VCaP (cell line): Measurements from ENCODE around the gene NRXN2.

Experiments used
- H3K27ac ChIP-seq: fragments of 450-650 bp; 2 replicates; pipeline ENCODE4 v1.5.1; 2017
- CTCF ChIP-seq: fragments of 450-650 bp; conservative IDR thresholded peaks from 2 replicates; pipeline ENCODE4 v1.5.1; 2017; ENCODE audit warnings: mild to moderate bottlenecking, moderate library complexity

NRXN2 gene

GRCh38 chr11:64605244-64605560 is 117.8 kb downstream of the NRXN2 start:
- no peak for TF ChIP-seq CTCF
- H3K27ac ChIP-seq = no peak overlapping the region

- no peak overlapping the region for H3K27ac ChIP-seq
- no peak for TF ChIP-seq CTCF
Observed at GRCh38 chr11:64604458-64605243, 118.3 kb downstream of the NRXN2 start.

- no peak overlapping the region for H3K27ac ChIP-seq
- TF ChIP-seq CTCF = no peak
Observed at GRCh38 chr11:64603411-64604110, 119.4 kb downstream of the NRXN2 start.

- no peak overlapping the region for H3K27ac ChIP-seq
- no peak for TF ChIP-seq CTCF
Observed at GRCh38 chr11:64602466-64603070, 120.4 kb downstream of the NRXN2 start.

GRCh38 chr11:64601605-64602465 is 121.2 kb downstream of the NRXN2 start:
- no peak for TF ChIP-seq CTCF
- no peak overlapping the region for H3K27ac ChIP-seq

GRCh38 chr11:64600281-64600992 is 122.6 kb downstream of the NRXN2 start:
- no peak for TF ChIP-seq CTCF
- no peak overlapping the region for H3K27ac ChIP-seq
